ENCODE data around the gene ANKRD33. TPM values are rescaled to one million over a fixed set of nuclear protein-coding genes. Genes with fewer than 3 reads are reported as not detected.
"Not testable (repeated sequence)": the region's sequence is repeated elsewhere in the genome, so short reads cannot be mapped to it uniquely, and the experiment has no call there.

The ANKRD33 gene
- total and polyA plus RNA-seq, 2 donors, result 0.02 TPM; not detected in 1

GRCh38 chr12:51884676-51885229, 3.1 kb upstream of the ANKRD33 start:
- 90% methylated on average over 11 of the region's 11 CpGs for WGBS
- H3K27ac ChIP-seq (ENCODE audit: low read depth in 1 of 2, low read length in 1 of 2), result no peak overlapping the region
- H3K4me1 ChIP-seq (ENCODE audit: control insufficient read depth in 2 of 2, insufficient read depth in 2 of 2, low read length in 2 of 2), result peaks cover 0 to 15% of the 10 kb centered on the region in 2 donors
- H3K4me3 ChIP-seq (ENCODE audit: low read length in 2 of 2), result no peak overlapping the region
- no peaks in the 10 kb centered on the region for H3K9me3 ChIP-seq (ENCODE audit: control insufficient read depth in 2 of 2, insufficient read depth in 1 of 2, low read length in 1 of 2)
- DNase-seq (ENCODE audit: low read depth in 6 of 9, low spot score in 9 of 9), result no peak
- H3K27me3 ChIP-seq (ENCODE audit: control insufficient read depth in 2 of 2, insufficient read depth in 1 of 2, low read length in 1 of 2), result no peaks in the 10 kb centered on the region
- no peaks in the 10 kb centered on the region for H3K36me3 ChIP-seq (ENCODE audit: control insufficient read depth in 2 of 2, insufficient read depth in 2 of 2, low read length in 1 of 2)

- not testable (repeated sequence) for H3K36me3 ChIP-seq (ENCODE audit: control insufficient read depth in 2 of 2, insufficient read depth in 2 of 2, low read length in 1 of 2); H3K9me3 ChIP-seq (ENCODE audit: control insufficient read depth in 2 of 2, insufficient read depth in 1 of 2, low read length in 1 of 2); DNase-seq (ENCODE audit: low read depth in 6 of 9, low spot score in 9 of 9); H3K27me3 ChIP-seq (ENCODE audit: control insufficient read depth in 2 of 2, insufficient read depth in 1 of 2, low read length in 1 of 2); H3K4me3 ChIP-seq (ENCODE audit: low read length in 2 of 2)
- Histone ChIP-seq H3K4me1 (ENCODE audit: control insufficient read depth in 2 of 2, insufficient read depth in 2 of 2, low read length in 2 of 2) (peaks cover 0 to 15% of the 10 kb centered on the region in 2 donors), H3K27ac (ENCODE audit: low read depth in 1 of 2, low read length in 1 of 2) (peak overlapping the region in 1 of 2 donors; percentile 68)
- 84% methylated on average over 10 of the region's 10 CpGs for WGBS
Observed at GRCh38 chr12:51885294-51886020, 2.4 kb upstream of the ANKRD33 start.

DNA sequence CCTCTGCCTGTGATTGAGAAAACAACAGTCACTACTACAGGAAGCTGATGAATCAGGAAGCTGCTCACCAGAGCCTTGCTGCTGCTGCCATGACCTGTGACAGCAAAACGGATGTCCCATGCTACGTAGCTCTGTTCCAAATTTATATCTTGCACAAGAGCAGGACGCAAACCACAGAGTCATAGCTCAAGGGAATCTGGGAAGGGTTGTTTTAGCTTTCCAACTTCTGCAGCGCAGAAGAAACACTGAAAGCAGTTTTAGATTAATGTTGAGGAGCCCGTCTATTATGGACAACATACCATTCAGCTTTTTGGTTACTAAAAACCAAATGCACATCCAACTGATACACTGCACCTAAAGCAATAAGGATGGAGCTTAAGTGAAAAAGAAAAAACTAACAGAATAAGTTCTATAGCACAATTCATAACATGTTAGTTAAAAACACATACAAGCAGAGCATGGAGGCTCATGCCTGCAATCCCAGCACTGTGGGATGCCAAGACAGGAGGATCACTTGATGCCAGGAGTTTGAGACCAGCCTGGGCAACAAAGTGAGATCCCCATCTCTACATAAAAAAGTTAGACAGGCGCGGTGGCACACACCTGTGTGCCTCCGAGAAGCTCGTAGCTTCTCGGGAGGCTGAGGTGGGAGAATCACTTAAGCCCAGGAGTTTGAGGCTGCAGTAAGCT, 1.7 kb upstream of the ANKRD33 start:
- Histone ChIP-seq H3K36me3 (ENCODE audit: control insufficient read depth in 2 of 2, insufficient read depth in 2 of 2, low read length in 1 of 2) (no peaks in the 10 kb centered on the region), H3K4me3 (ENCODE audit: low read length in 2 of 2) (no peak overlapping the region), H3K27me3 (ENCODE audit: control insufficient read depth in 2 of 2, insufficient read depth in 1 of 2, low read length in 1 of 2) (no peaks in the 10 kb centered on the region), H3K9me3 (ENCODE audit: control insufficient read depth in 2 of 2, insufficient read depth in 1 of 2, low read length in 1 of 2) (no peaks in the 10 kb centered on the region), H3K27ac (ENCODE audit: low read depth in 1 of 2, low read length in 1 of 2) (peak overlapping the region in 1 of 2 donors; percentile 68), H3K4me1 (ENCODE audit: control insufficient read depth in 2 of 2, insufficient read depth in 2 of 2, low read length in 2 of 2) (peaks cover 0 to 15% of the 10 kb centered on the region in 2 donors)
- peak in 8 of 9 donors; percentile 19 to 73 (median 49) for DNase-seq (ENCODE audit: low read depth in 6 of 9, low spot score in 9 of 9)
- WGBS, result 56% methylated on average over 10 of the region's 10 CpGs

- WGBS, result 88% methylated on average over 15 of the region's 15 CpGs
- no peak for DNase-seq (ENCODE audit: low read depth in 6 of 9, low spot score in 9 of 9)
Observed at GRCh38 chr12:51888316-51889215, 663 bp downstream of the ANKRD33 start.

GRCh38 chr12:51889216-51890132, 1.6 kb downstream of the ANKRD33 start:
- DNase-seq (ENCODE audit: low read depth in 6 of 9, low spot score in 9 of 9), result no peak
- Histone ChIP-seq H3K27me3 (ENCODE audit: control insufficient read depth in 2 of 2, insufficient read depth in 1 of 2, low read length in 1 of 2) (no peaks in the 10 kb centered on the region), H3K4me3 (ENCODE audit: low read length in 2 of 2) (no peak overlapping the region), H3K4me1 (ENCODE audit: control insufficient read depth in 2 of 2, insufficient read depth in 2 of 2, low read length in 2 of 2) (peaks cover 0 to 15% of the 10 kb centered on the region in 2 donors), H3K27ac (ENCODE audit: low read depth in 1 of 2, low read length in 1 of 2) (no peak overlapping the region), H3K9me3 (ENCODE audit: control insufficient read depth in 2 of 2, insufficient read depth in 1 of 2, low read length in 1 of 2) (no peaks in the 10 kb centered on the region), H3K36me3 (ENCODE audit: control insufficient read depth in 2 of 2, insufficient read depth in 2 of 2, low read length in 1 of 2) (no peaks in the 10 kb centered on the region)
- 91% methylated on average over 21 of the region's 21 CpGs for WGBS

More at GRCh38 chr12:51888316-51889215, 663 bp downstream of the ANKRD33 start:
- H3K36me3 ChIP-seq (ENCODE audit: control insufficient read depth in 2 of 2, insufficient read depth in 2 of 2, low read length in 1 of 2), result no peaks in the 10 kb centered on the region
- H3K27me3 ChIP-seq (ENCODE audit: control insufficient read depth in 2 of 2, insufficient read depth in 1 of 2, low read length in 1 of 2), result no peaks in the 10 kb centered on the region
- no peak overlapping the region for H3K27ac ChIP-seq (ENCODE audit: low read depth in 1 of 2, low read length in 1 of 2)
- H3K4me1 ChIP-seq (ENCODE audit: control insufficient read depth in 2 of 2, insufficient read depth in 2 of 2, low read length in 2 of 2), result peaks cover 0 to 15% of the 10 kb centered on the region in 2 donors
- H3K4me3 ChIP-seq (ENCODE audit: low read length in 2 of 2), result no peak overlapping the region
- H3K9me3 ChIP-seq (ENCODE audit: control insufficient read depth in 2 of 2, insufficient read depth in 1 of 2, low read length in 1 of 2), result no peaks in the 10 kb centered on the region

DNA sequence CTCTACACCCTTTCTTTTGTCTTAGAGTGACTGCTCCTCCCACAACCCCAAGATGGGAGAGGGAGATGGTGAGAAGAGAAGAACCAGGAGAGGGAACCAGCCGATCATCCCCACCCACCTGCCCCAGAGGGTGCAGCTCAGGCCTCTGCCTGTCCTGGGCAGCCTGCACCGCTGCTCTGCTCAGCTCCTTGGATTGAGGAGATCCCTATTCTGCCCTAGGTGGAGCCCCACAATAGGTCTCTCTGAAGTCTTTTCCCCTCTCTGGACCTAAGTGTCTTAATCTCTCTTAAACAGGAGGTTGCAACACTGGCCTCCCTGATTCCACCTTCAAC, 2.2 kb downstream of the ANKRD33 start:
- Histone ChIP-seq H3K36me3 (ENCODE audit: control insufficient read depth in 2 of 2, insufficient read depth in 2 of 2, low read length in 1 of 2) (no peaks in the 10 kb centered on the region), H3K9me3 (ENCODE audit: control insufficient read depth in 2 of 2, insufficient read depth in 1 of 2, low read length in 1 of 2) (no peaks in the 10 kb centered on the region), H3K4me3 (ENCODE audit: low read length in 2 of 2) (no peak overlapping the region), H3K27me3 (ENCODE audit: control insufficient read depth in 2 of 2, insufficient read depth in 1 of 2, low read length in 1 of 2) (no peaks in the 10 kb centered on the region), H3K27ac (ENCODE audit: low read depth in 1 of 2, low read length in 1 of 2) (no peak overlapping the region), H3K4me1 (ENCODE audit: control insufficient read depth in 2 of 2, insufficient read depth in 2 of 2, low read length in 2 of 2) (peaks cover 0 to 15% of the 10 kb centered on the region in 2 donors)
- no peak for DNase-seq (ENCODE audit: low read depth in 6 of 9, low spot score in 9 of 9)
- 98% methylated on average over 2 of the region's 2 CpGs for WGBS

DNA sequence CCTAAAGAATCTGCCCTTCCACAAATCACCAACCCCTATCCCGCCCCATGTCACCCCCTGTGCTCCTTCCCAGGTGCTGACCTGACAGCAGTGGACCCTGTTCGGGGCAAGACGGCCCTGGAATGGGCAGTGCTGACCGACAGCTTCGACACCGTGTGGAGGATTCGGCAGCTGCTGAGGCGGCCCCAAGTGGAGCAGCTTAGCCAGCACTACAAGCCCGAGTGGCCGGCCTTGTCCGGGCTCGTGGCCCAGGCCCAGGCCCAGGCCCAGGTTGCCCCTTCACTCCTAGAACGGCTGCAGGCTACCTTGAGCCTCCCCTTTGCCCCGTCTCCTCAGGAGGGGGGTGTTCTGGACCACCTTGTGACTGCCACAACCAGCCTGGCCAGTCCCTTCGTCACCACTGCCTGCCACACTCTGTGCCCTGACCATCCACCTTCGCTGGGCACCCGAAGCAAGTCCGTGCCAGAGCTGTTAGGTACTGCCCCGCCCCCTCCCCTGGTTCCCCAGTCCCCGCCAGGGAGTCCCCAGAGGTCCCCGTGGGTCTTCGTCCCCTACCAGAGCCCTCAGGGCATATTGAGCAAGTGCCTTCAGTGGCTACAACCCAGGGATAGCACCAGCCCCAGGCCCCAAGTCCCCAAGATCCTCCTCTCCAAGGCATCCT, 2.7 kb downstream of the ANKRD33 start:
- no peaks in the 10 kb centered on the region for H3K36me3 ChIP-seq (ENCODE audit: control insufficient read depth in 2 of 2, insufficient read depth in 2 of 2, low read length in 1 of 2)
- no peaks in the 10 kb centered on the region for H3K27me3 ChIP-seq (ENCODE audit: control insufficient read depth in 2 of 2, insufficient read depth in 1 of 2, low read length in 1 of 2)
- no peak overlapping the region for H3K4me3 ChIP-seq (ENCODE audit: low read length in 2 of 2)
- H3K9me3 ChIP-seq (ENCODE audit: control insufficient read depth in 2 of 2, insufficient read depth in 1 of 2, low read length in 1 of 2), result no peaks in the 10 kb centered on the region
- H3K4me1 ChIP-seq (ENCODE audit: control insufficient read depth in 2 of 2, insufficient read depth in 2 of 2, low read length in 2 of 2), result peaks cover 0 to 12% of the 10 kb centered on the region in 2 donors
- no peak for DNase-seq (ENCODE audit: low read depth in 6 of 9, low spot score in 9 of 9)
- H3K27ac ChIP-seq (ENCODE audit: low read depth in 1 of 2, low read length in 1 of 2), result no peak overlapping the region
- WGBS, result 94% methylated on average over 22 of the region's 22 CpGs

DNA sequence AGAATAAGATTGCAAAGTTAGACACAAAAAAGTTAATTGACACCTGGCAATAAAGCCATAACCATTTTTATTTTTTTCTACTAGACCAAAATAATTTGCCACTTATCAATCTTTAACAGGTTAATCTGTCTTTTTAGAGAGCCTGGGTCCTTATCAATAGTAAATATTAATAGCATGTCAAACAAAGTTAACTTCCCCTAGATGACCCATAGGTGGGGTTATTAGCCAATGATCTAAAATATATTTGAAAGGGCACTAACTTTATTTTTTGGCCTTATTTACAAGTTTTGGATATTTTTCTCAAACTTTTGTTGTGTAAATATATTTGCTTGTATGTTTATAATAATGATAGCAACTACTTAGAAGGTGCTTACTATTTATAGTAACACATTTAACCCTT, 3.9 kb downstream of the ANKRD33 start:
- Histone ChIP-seq H3K4me1 (ENCODE audit: control insufficient read depth in 2 of 2, insufficient read depth in 2 of 2, low read length in 2 of 2) (peaks cover 0 to 3% of the 10 kb centered on the region in 2 donors), H3K27ac (ENCODE audit: low read depth in 1 of 2, low read length in 1 of 2) (no peak overlapping the region), H3K9me3 (ENCODE audit: control insufficient read depth in 2 of 2, insufficient read depth in 1 of 2, low read length in 1 of 2) (no peaks in the 10 kb centered on the region), H3K27me3 (ENCODE audit: control insufficient read depth in 2 of 2, insufficient read depth in 1 of 2, low read length in 1 of 2) (no peaks in the 10 kb centered on the region), H3K36me3 (ENCODE audit: control insufficient read depth in 2 of 2, insufficient read depth in 2 of 2, low read length in 1 of 2) (no peaks in the 10 kb centered on the region), H3K4me3 (ENCODE audit: low read length in 2 of 2) (no peak overlapping the region)
- no peak for DNase-seq (ENCODE audit: low read depth in 6 of 9, low spot score in 9 of 9)
